GM12875 (cell line): ENCODE data around the gene WDR90.

Source experiments
- H3K4me3 ChIP-seq: one replicate; pipeline ENCODE4 v1.5.1; 2011; ENCODE audit warnings: low read depth, low read length, control low read depth
- CTCF ChIP-seq: IDR thresholded peaks from 2 replicates; pipeline ENCODE4 v1.5.1; 2011; ENCODE audit warnings: low read depth, mild to moderate bottlenecking, control low read depth, inconsistent platforms, low read length, moderate library complexity, borderline replicate concordance; ENCODE audit not compliant: insufficient read depth

WDR90 gene

GRCh38 chr16:620700-621525 is 28.3 kb upstream of the WDR90 start:
- no peak for TF ChIP-seq CTCF
- H3K4me3 ChIP-seq: no peak overlapping the region

- no peak for TF ChIP-seq CTCF
- no peak overlapping the region for H3K4me3 ChIP-seq
These were observed 27.5 kb upstream of the WDR90 start for GRCh38 chr16:621526-622105.

GRCh38 chr16:622920-623280 is 26.3 kb upstream of the WDR90 start:
- TF ChIP-seq CTCF: no peak
- H3K4me3 ChIP-seq: no peak overlapping the region

- TF ChIP-seq CTCF: no peak
- H3K4me3 ChIP-seq: no peak overlapping the region
These were observed 24.6 kb upstream of the WDR90 start for GRCh38 chr16:624526-625070.

GRCh38 chr16:625117-625976 is 23.8 kb upstream of the WDR90 start:
- no peak for TF ChIP-seq CTCF
- H3K4me3 ChIP-seq: no peak overlapping the region

- no peak for TF ChIP-seq CTCF
- H3K4me3 ChIP-seq: no peak overlapping the region
These were observed 23.0 kb upstream of the WDR90 start for GRCh38 chr16:625977-626765.
